Renal pelvis (tissue), 4 donors: ENCODE data around the gene ATG7. TPM values are rescaled to one million over a fixed set of nuclear protein-coding genes. Genes with fewer than 3 reads are reported as not detected.
"Not testable (repeated sequence)": the region's sequence is repeated elsewhere in the genome, so short reads cannot be mapped to it uniquely, and the experiment has no call there.

ENCODE experiments used
- DNase-seq: peaks from one replicate; pipeline ENCODE4 v3.0.0-alpha.2; 2013
- polyA plus RNA-seq, 3 donors: library from polyadenylated mRNA; unstranded; fragments of 120-200 nt; gene quantifications; one replicate each; pipeline ENCODE4 v1.2.1, GENCODE V29; 2013; ENCODE audit not compliant: insufficient read length in 3 of 3

The ATG7 gene
- polyA plus RNA-seq, 3 donors = 22.8 to 24.0 (median 23.0) TPM

DNA sequence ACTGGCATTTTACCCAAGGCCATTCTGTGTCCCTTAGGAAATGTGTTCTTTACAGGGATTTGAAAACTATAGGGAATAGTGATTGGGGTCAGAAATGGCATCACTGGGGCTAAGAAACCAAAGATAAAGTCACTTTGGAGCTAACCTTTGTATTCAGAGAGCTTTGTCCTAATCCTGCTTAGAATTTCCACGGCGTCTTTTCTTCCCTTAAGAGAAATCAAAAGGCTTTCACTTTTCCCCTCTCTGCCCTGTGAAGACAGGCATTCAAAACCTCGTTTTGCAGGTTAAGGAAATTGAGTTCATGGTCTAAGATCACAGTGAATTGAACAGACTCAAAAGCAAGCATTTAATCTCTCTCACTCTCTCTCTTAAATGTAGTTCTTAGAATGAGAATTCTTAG lies 189.0 kb downstream of the ATG7 start:
- no peak for DNase-seq

DNA sequence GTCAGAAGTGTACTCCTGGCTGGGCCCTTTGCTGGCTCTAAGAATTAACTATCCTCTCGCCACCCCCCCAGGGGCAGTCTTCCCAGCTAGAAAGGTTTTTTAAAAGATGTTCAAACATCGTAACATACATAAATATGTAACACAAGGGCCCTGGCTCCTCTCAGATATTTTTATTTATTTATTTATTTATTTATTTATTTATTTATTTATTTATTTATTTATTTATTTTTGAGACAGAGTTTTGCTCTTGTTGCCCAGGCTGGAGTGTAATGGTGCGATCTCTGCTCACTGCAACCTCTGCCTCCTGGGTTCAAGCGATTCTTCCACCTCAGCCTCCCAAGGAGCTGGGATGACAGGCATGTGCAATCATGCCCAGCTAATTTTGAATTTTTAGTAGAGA lies 190.5 kb downstream of the ATG7 start:
- DNase-seq = not testable (repeated sequence)

DNA sequence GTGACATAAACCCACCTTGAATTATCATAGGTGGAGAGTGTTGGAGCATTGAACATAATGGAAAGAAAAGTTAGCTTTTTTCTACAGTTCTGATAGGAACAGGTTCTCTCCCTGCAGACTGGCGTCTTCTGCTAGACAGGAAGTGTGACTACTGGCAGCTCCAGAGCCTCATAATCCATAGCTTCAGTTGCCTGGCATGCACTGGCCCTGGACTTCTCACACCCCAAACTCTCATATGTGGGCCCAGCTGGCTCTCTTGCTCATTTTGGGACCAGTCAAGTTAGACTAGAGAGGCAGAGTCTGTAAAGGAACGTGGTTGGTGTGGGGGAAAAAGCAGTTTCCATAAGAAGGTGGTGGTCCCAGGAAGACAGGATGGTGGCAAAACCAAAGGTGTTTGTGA lies 191.4 kb downstream of the ATG7 start:
- no peak for DNase-seq

DNA sequence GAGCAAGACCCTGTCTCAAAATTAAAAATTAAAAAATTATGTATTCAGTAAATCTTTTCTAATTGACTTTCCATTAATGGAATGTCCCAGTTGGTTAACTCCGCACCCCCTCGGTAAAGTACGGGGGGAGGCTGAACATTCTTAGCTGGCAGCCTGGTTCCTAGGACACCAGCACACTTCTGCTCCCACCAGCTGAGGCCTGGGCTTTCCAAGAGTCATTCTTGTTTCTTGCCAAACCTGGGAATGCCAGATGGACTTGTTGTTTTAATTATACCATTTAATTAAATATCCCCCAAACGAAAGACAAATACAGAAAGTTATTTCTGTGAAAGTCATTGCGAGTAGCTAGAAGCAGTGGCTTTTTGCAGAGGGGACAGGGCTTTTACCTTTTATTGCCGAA lies 192.2 kb downstream of the ATG7 start:
- DNase-seq = no peak

DNA sequence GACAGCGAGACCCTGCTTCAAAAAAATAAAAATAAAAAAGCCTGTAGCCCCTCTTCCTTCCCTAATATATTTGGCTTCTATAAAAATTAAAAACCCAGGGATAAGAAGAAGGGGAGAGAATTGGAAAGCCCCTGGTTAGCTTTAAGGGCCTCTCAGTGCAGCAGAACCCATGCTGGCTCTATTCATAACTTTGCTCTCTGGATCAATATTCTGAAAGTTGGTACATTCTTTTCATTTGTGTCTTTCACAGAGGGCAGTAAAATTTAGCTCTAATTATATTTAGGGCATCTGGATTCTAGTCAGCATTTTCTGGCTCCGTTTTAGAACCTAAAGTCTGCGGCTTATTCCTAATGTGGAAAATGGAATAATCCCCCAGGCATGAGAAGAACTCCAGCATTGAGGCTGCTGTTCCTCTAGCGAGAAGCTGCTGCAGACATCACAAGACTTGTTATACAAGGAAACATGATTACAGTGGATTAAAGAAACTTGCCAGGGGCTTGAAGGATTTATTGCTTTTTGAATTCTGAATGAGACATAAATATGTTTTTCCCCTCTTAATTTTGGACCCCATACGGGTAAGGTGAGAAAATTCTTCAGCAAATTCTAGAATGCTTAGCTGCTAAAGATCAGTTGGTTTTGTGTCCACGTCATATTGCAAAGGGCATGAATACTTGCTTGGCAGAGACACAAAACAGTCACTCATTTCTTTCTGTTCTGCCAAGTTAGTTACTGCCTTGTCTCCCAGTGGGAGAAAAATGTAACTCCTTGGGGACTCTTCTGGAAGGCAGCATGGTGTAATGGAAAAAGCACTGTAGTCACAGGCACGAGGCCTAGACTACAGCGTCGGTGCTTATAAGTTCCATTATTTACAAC lies 193.8 kb downstream of the ATG7 start:
- DNase-seq = no peak

DNA sequence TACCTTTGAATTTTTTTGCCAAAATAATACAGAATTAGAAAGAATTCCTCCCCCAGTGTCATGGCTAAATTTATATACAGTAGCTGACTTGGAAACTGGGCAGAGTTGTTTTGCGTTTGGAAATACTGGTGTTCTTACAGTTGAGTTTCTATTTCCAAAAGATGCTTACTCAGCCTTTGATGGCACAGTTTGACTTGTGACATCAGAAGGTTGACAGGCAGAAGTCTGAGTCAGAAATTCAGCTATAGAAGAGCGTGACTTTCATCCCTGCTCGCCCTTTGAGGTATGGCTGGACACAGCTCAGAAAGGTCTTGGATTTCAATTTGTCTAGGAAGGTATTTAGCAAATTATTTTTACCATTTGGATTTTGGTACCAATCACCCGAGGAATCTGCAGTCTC lies 195.7 kb downstream of the ATG7 start:
- no peak for DNase-seq

DNA sequence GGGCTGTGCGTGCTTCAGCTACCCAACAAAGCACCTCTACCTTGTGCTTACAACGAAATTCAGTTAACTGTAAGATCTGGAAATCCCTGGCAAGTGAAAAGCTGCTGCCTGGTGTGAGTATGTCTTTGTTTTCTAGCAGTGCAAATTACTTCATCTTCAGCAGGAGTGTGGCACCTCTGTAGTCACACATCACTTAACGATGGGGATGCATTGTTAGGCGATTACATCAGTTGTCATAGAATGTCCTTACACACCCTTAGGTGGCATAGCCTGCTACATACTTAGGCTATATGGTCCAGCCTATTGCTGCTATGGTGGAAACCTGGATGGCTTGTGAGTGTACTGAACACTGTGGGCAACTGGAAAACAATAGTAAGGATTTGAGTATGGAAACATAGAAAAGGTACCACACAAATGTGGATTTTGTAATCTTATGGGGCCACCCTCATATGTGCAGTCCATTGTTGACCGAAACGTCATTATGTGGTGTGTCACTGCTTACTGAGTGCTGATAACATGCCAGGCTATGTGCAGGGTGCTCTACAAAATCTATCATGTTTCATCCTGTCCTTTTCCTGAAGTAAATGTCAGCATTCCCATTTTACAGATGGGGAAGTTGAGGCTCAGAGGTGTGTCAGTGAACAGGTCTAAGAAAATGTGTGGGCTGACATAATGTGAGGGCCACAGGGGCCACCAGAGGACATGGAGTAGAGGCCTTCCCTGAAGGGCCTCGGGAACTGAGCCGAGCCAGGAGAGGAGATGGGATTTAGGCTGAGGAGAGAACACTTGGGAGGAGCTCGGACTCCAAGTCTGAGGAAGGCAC lies 198.0 kb downstream of the ATG7 start:
- DNase-seq = no peak

DNA sequence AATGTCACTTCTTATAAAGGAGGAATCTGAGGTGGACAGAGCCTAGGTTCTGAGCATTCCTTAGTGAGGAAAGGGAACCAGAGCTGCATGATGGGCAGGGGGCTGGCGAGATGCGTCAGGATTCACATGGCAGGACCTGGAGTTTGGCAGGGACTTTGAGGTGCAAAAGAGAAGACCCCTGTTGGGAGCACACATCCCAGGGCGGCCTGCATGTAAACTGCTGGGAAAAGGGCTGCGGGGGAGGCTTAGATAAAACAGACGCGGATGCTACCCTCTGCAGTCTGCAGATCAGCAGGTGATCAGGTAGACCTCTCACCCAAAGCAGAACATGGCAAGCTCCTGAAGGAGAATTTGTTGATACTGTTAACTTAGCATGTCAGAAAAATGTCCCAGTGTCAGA lies 203.1 kb downstream of the ATG7 start:
- DNase-seq = no peak

DNA sequence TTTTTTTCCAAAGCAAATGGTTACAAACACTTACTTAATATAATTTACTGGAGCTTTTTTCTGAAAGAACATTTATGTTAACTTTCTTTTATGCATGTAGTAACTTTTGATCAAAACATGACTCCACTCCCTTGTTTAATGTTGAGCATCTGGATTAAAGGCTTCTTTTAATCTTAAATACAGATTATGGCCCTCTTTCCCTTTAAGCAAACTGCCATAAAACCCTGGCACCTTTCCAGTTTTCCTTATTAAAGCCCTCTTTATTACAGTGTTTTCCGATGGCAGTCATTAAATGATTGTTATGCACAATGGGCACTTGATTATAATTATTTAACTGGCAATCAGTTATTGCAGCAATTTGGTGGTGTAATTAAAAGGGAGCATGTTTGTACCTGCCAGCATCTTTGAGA lies 204.5 kb downstream of the ATG7 start:
- DNase-seq = no peak

DNA sequence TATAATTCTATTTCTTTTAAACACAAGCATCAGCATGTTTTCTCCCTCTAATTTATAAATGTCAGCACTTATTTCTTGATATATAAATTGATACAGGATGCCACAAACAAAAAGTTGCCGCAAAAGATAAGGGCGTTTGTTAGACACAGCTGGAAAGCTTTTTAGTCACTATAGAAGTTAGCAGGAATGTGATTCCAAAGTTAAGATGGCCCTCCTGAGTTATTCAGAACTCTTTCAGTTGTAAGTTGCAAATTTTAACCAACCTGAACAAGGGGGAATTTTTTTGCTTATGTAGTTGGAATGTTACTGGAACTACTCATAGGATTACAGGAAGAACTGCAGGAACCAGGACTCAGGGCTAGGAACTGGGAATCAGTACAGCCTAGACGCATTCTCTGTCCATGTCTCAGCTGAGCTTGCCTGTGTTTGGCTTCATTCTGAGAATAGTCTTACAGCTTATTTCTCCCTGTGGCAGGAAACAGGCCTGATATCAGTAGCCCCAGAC lies 205.3 kb downstream of the ATG7 start:
- DNase-seq = no peak

DNA sequence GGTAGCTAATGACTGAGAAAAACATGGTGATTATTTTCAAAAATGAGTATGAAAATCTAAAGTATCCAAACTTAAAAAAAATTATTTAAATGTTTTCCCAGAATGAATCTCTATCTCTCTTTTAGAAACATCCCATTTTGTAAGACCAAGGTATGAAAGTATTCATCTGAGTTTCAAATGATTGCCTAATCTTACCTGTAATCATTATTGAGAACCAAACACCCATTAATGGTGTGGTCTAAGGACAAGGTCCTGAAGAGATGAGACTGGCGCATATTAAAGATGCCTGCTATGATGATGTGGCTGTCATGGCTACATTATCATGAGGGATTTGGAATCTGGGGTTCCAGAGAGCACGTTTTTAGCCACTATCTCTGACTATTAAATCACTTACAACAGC lies 206.0 kb downstream of the ATG7 start:
- no peak for DNase-seq

DNA sequence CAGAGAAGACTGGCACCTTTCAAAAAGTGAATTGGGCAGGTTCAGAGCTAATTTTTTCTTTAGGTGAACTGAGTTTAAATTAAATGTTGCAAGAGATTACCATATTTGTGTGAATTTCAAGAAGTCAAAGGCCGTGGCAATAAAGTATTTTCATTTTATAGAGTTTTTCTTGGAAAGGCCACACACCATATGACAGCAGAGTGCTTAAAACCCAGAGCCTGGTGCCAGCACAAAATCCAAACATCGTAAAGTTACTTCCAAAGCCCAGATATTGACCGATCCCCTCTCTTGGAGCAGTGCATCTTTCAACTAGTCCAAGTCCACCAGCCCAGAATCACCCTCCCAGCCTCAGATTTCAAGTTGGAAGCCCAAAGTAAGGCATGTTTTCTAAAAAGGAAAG lies 207.0 kb downstream of the ATG7 start:
- DNase-seq = no peak

DNA sequence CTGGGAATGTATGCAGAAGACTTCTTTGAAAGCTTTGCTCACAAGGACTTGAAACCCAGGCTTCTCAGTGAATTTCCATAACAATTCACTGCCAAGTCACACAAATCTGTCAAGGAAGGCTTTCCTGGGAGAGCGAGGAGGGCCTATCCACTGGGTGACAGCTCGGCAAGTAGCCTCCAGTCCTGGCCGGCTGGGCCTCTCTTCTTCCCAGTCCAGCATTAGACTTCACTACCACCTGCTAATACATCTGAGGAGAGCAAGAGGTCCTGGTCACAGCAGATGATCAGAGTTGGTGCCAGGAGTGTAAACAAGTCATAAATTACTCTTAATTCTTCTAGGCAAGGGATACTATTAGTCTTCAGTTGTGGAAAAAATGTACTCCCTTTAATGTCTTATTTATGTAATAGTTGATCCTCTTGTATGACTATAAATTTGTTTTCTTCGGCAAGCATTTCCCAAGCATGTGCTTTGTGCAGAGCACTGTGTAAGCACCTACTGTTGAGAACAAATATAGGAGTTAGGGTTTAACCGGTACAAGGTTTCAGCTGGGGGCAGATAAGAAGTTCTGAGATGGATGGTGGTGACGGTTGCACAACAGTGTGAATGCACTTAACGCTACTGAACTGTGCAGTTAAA lies 208.6 kb downstream of the ATG7 start:
- DNase-seq = no peak

DNA sequence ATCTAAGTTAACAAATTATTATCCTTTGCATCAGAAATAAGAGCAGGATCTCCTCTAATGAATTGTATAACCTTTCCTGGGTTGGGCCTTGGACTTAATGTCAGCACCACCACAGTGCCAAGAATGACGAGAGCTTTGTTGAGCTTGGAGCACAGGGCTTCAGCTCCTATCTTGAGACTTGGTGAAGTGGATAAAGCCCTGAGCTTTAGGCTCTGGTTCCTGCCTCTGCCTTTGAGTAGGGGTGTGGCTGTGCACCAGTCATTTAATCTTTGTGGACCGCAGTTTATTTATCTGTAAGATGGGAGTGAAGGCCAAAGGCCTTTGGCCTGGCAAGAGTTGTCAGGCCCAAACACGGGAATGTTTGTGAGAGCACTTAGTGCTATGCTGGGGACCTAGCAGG lies 209.4 kb downstream of the ATG7 start:
- no peak for DNase-seq

DNA sequence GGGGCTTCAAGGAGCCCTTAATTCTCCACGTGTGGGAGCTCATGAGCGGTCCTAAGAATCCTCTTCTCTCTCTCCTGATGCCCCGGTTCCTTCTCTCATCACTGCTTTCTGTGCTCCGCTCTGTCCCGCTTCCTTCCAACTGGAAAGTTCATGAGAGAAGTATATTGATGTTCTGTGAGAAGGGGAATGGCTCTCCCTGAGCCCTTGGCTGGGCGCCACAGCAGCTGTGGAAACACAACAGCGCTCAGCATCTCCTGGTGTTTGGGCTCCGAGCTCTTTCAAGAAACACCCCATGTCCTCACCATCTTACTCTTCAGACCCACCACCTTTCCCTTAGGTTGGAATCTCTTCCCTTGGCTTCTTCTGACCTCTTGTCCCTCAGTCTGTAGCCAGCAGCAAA lies 209.8 kb downstream of the ATG7 start:
- no peak for DNase-seq

DNA sequence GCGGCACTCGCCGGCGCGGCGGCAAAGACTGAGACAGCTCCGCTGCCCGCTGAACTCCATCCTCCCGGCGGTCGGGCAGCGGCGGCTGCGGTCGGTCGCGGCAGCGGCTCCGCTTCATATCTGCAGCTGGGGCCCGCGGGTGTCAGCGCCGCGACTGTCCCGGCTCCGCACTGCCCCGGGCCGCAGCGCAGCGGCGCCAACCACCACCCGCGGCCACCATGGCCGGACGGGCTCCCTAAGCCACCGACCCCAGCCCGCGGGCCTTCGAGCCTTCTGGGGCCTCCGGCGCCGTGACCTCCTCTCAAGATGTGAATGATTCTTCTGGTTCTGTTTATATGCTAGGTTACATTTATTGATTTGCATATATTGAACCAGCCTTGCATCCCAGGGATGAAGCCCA lies 216.2 kb downstream of the ATG7 start:
- DNase-seq = not testable (repeated sequence)

DNA sequence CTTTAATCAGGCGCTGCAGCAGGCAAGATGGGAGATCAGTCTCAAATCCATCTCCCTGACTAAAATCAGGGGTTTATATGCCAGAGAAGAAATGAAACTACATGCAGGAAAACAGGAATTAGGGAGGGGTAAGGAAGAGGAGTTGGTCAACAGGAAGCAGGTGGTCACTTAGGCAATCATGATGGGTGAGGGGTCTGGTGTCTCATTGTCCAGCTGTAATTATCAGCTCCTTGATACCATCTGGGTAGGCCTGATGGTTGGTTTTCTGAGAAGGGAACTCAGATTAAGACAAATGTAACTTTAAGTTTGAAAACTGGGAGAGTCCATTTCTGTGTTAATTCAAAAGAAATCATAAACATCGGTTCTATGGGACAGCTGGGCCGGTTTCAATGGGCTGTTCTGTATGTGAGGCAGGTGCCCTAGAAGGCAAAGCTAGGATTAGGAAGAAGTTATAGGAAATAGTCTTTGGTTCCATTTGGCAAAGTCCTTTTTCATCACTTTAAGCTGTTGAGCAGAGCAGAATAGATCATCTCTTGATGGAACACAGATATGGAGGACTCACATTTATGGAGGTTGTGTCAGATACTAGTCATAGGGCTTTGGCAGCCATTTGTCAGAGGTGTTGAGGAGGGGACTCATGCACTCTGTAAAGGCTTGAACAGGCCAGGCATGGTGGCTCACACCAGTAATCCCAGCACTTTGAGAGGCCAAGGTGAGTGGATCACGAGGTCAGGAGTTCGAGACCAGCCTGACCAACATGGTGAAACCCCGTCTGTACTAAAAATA lies 222.1 kb downstream of the ATG7 start:
- DNase-seq = no peak

DNA sequence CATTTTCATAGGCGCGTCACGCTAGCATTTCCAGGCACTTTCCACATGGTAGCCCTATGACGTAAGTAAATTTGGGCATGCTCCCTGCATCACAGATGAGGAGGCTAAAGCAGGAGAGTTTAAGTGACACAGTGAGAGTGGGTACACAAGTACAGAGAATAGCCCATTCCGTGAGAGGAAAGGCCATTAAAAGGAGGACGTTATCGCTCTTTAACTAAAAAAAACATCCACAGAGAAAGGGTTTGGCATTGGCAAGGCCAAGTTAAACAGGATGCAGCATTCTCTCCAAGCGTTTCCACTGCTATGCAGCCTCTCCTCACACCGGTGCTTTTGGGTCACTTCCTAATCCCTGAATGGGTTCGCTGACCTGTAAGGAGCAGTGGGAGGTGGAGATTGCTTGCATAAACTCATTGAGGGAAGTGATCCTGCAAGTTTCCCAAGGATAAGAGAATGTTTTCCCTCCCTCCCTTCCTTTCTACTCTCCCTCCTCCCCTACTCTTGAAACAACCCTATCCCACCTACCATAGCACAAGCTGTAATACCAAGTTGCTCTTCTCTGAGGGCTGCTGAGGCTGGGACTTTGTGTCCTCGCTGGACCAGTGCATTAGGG lies 223.9 kb downstream of the ATG7 start:
- peak; percentile 62 for DNase-seq

DNA sequence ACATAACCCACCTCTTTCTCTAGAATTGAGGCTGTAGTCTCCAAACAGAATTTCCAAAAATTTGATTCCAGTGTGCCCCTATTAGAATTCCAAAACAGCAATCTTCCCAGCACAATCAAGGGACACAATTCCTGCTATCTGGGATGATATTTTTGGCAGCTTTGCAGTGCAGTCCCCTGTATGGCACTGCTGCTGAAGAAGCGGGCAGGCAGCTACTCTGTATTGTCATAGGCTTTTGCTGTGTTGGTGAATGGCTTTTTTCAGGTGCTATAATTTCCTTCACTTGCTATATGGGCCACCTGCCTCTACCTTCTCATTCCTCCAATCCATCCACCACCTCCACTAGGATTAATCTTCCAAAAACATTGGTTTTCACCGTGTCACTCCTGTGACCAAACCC lies 226.0 kb downstream of the ATG7 start:
- no peak for DNase-seq

DNA sequence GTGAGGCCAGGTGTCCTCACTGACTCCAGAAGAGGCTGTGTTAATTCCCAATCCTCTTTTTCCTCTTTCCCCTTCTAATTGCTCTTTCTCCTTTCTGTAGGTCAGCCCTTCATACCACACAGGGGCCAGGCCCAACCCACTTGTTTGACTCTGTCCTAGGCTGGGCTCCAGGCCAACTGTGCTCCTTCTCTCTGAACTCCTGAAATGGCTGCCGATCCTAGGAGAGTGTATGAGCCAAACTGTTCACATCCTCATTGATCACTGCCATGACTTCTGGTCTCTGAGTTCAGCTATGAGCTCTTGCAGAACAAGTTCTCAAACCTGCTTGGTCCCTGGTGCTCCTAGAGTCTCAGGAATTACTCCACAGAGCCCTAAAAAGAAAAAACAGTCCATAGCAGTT lies 226.4 kb downstream of the ATG7 start:
- no peak for DNase-seq

DNA sequence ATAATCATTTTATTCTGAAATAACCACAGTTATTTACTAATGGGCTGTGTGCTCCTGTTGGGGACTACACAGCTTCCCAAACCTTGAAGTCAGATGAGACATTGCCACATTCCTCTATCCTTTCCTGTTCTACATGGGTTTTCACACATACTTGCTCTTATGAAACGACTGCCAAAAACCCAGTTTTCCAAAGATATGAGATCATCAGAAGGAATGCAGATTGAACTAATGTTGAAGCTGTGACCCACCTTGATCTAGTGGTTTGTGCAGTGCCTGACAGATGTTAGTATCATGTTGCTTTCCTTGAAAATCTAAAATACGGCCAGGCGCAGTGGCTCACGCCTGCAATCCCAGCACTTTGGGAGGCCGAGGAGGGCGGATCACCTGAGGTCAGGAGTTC lies 226.9 kb downstream of the ATG7 start:
- no peak for DNase-seq
